ENCODE results near the gene EMSY.

DNA sequence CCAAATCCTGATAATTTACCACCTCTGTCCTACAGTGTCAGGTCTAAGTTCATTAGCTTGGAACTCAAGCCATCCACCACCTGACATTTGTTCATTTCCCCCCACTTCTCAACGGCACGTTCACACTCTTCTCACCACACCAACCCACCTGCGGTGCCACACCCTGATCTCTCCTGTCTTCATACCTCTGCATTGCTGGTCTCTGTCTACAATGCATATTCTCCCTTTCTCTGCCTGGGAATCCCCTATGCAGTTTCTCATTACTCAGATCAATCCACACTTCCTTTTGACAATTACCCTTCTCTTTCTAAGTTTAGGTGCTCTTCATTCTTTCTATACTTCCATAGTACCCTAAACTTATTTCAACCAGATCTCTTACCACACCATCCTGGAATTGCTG is 20.4 kb upstream of the EMSY start:
- TF ChIP-seq, protein P1, sequence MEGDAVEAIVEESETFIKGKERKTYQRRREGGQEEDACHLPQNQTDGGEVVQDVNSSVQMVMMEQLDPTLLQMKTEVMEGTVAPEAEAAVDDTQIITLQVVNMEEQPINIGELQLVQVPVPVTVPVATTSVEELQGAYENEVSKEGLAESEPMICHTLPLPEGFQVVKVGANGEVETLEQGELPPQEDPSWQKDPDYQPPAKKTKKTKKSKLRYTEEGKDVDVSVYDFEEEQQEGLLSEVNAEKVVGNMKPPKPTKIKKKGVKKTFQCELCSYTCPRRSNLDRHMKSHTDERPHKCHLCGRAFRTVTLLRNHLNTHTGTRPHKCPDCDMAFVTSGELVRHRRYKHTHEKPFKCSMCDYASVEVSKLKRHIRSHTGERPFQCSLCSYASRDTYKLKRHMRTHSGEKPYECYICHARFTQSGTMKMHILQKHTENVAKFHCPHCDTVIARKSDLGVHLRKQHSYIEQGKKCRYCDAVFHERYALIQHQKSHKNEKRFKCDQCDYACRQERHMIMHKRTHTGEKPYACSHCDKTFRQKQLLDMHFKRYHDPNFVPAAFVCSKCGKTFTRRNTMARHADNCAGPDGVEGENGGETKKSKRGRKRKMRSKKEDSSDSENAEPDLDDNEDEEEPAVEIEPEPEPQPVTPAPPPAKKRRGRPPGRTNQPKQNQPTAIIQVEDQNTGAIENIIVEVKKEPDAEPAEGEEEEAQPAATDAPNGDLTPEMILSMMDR (IDR thresholded peaks at IDR 0.05 in 4 of 5, conservative IDR thresholded peaks at IDR 0.05 in 1 of 5), result no peak
- no peak for TF ChIP-seq POLR2A (IDR thresholded peaks at IDR 0.05)

Measured in gastrocnemius medialis (tissue), 4 donors.